HG02852 (cell line): ENCODE results near the gene CCDC122.
"Not testable (repeated sequence)": the region's sequence is repeated elsewhere in the genome, so short reads cannot be mapped to it uniquely, and the experiment has no call there.

ENCODE experiments used
- ATAC-seq: cut with Tn5 transposase; IDR thresholded peaks from one replicate; pipeline ENCODE4 v1.9.1; 2021; ENCODE audit warnings: mild to moderate bottlenecking, moderate library complexity; ENCODE audit not compliant: unreplicated experiment

CCDC122 gene

DNA sequence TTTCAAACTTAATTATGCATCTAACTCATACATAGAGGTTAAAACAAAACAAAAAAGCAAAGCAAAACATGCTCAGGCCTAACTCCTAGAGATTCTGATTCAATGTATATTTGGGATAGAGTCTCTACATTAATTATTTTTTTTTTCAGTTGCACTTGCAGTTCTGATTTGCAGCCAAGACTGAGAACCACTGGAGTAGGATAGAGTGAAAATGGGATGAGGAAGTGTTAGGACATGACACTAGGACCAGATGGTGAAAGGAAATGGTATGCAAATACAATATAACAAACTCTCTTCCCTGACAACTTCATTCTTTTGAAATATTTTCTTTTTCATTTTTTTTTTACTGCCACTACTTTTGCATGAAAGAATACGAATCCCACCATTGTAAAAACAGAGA, 1.8 kb downstream of the CCDC122 start:
- ATAC-seq = no peak

DNA sequence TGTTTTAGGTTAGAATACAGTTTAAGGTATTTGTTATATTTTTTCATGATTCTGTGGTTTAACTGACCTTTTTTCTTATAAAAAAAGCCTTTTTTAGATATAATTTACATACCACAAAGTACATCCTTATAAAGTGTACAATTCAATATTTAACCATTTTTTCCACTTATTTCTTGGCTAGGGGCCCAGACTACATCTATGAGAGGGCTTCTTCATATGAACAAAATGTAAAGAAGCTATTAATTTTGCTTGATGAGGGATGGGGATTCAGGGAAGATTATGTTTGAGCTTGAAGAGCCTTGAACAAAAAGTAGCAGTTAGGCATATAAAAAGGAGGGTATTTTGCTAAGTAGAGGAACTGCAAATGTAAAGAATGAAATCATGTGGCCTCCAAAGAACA, 2.2 kb downstream of the CCDC122 start:
- ATAC-seq = no peak

DNA sequence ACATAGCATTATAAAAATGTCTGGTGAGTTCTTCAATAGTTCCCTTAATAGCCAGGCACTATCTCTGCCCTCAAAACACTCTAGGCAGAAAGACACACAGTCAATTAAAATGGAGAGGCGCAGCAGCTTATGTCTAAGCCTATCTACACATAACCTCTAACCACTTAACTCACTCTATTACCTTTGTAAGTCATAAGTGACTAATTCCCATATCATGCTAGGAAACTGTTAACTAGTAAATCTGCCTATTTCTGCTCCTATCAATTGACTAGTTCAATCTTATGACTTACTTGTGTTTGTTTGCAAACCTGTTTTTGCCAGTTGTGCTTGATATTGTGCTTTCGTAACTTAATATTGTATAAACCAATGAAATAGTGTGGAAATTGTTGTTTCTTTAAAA, 3.2 kb downstream of the CCDC122 start:
- no peak for ATAC-seq

DNA sequence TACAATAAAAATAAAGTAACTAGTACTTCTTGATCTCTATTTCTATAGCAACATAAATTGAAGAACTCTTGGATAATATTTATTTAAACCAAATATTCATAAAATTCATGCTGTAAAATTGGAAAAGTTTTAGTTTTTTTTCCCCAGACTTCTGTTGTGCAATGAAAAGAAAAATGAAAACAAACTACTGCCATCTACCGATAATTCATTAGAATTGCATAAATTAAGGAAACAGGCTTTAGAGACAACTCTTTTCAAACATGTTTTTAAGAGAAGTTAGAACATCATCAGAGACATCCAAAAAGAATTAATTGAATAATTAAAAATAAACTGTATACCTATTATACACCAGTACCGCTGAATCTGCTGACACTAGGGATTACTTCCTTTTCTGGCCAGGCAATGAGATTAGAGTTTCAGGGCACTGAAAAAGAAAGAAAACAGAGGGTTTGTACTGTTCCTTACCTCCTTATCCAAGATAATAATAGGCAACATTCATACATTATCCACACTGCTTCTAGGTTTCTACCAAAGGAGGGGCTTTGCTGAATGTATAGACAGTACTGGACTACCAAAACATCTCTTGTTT, 4.9 kb downstream of the CCDC122 start:
- no peak for ATAC-seq

DNA sequence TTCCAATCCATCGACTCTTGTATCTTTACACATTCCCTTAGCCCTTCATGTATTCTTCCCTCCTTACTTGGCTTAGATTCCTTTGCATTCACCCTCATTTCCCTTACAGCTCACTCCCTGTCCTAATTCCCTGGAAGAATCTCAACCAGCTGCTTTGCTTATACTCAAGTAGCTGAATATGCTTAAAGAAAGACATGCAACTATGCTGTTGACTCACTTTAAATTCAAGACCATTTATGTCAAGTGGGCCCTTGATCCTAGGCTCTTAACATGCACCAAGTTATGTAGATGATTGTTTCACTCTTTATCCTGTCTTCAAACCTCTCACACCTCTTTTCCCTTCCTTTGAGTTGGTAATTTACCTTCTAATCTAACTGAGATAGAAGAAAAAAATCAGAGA, 7.4 kb downstream of the CCDC122 start:
- ATAC-seq = no peak

DNA sequence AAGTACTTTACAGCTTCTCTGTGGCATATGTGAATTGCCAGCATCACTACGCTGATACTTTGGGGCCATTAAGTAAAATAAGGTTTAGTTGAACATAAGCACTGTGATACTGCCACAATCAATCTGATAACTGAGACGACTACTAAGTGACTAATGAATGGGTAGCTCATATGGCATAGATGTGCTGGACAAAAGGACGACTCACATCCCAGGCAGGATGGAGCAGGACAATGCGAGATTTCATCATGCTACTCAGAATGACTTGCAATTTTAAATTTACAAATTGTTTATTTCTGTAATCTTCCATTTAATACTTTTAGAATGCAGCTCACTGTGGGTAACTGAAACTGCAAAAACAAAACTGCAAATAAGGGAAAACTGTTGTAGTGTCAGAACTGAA, 13.6 kb downstream of the CCDC122 start:
- no peak for ATAC-seq

DNA sequence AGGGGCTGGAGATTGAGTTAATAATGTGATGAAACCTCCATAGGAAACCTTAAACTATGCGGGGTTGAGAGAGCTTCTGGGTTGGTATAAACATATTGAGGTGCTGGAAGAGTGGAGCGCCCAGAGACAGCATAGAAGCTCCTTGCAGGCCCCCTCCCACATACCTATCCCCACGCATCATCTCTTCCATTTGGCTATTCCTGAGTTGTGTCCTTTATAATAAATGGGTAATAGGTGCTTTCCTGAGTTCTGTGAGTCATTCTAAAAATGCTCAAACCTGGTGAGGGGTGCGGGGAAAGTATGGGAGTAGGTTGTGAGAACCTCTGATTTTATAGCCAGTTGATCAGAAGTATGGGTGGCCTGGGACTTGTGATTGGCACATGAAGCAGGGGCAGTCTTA, 14.6 kb downstream of the CCDC122 start:
- no peak for ATAC-seq

DNA sequence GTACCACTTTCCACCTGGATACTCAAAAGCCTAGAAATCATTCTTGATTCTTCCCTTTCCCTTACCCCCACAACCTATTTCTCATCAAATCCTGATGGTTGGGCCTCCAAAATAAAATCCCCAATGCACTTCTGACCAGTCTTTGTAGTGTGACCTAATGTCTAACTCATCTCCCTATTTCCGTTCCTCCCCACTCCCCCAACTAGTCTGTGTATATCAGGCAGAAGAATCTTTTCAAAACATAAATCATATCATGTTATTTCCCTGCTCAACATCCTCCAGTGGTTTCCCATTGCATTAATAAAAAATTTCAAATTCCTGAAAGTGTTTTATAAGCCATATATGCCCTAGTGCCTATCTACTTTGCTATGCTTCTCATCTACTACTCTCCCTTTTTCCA, 17.7 kb downstream of the CCDC122 start:
- no peak for ATAC-seq

DNA sequence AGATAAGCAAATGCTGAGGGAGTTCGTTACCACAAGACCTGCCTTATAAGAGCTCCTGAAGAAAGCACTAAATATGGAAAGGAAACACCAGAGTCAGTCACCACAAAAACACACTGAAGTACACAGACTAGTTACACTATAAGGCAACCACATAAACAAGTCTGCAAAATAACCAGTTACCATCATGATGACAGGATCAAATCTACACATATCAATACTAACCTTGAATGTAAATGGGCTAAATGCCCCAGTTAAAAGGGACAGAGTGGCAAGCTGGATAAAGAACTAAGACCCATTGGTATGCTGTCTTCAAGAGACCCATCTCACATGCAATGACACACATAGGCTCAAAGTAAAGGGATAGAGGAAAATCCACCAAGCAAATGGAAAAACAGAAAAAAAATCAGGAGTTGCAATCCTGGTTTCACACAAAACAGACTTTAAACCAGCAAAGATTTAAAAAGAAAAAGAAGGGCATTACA, 26.6 kb downstream of the CCDC122 start:
- ATAC-seq = no peak

DNA sequence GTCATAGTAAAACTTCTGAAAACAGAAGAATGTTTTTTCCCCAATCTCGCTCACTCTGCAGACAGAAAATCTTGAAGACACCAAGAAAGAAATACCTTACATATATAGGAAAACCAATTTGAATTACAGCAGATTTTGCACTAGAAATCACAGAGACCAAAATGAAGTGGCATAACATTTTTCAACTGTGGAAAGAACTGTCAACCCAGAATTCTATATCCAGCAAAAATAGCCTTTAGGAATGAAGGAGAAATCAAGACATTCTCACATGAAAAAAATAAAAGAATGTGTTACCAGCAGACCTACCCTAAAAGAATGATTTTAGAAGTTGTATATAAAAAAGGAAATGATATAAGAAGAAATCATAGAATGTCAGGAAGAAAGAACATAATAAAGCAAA, 28.7 kb downstream of the CCDC122 start:
- no peak for ATAC-seq

DNA sequence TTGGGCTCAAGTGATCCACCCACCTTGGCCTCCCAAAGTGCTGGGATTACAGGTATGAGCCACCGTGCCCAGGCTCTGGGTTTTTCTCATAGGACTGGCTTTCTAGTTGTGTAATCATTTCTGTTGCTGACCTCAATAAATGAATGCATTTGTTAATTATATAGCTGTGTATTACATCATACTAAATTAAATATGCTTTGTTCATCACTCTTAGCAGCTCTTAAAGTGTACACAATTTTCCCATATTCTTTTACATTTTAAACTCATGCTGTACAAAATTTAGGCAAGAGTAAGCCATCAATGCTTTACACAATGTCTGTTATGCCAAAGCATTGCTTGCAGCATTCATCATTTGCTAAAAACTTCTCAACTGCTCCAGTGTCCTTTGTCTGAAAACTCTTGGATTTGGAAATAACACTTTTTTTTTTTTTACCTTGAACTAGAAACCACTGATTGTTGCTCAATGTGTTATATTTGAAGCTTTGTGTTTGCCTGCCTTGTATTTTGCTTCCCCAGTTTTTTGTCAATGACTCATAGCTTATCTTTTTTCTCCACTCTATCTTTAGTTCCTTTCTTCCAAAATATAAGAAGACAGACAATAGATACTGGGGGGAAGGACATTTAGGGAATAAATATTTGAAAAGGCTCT, 31.4 kb downstream of the CCDC122 start:
- no peak for ATAC-seq

DNA sequence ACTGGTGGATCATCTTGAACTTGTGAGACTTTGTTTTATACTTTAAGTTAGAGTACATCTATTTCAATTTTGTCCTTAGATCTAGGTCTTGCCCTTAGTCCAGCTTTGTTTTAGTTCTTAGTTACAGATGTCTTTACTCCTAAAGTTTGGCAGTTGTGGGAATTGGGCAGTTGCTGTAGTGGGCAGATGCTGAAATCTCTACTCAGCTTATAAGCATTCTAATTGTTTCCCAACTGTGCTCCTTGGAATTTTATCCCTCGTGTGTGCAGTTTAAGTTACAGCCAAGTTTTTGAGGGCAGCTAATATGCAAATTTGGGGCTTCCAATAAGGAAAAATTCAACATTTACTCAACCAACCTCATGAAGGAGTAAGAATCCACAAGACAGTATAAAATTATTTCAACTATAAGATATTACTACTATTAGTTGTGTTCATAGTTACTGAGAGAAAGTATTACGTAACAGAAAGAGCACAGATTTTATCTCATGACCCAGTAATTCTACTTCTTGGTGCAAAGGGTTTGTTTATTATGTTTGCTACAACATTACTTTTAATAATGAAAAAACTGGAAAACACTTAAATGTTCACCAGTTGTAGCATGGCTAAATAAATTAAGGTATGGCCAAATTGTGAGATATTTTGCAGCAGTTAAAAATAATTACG, 32.9 kb downstream of the CCDC122 start:
- no peak for ATAC-seq

DNA sequence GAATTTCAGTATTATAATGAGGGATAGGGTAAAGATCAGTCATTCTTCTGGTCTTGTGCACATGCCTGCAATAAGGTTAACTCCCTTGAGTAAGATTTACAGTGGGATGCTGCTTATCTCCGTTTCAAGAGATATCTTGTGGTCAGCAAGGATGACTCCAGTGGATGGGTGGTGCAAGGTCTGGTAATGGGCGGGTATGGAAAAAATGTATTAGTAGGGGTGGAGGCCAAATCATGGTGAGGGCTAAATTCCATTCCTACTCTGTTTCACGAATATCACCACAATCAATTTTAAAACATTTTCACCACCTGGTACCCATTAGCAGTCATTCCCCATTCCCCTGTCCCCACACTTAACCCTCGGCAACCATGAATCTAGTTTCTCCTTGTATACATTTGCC, 40.6 kb downstream of the CCDC122 start:
- ATAC-seq = no peak

DNA sequence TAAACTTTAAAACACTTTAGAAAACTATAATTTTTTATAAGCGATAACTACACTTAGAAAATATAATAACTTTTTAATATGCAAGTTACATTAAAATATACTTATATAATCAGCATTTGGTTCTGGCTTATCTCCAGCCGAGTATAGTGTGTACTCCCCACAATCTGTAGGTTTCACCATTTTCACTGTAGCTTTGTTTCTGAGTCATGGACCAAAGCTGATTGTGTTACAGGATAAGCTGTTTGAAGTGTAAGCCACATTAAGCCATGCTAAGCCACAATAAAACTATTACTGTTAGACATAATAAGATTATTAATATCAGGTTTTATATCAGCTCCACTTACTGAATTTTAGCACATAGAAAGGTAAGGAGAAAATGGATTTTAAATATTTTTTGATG, 43.8 kb downstream of the CCDC122 start:
- no peak for ATAC-seq

DNA sequence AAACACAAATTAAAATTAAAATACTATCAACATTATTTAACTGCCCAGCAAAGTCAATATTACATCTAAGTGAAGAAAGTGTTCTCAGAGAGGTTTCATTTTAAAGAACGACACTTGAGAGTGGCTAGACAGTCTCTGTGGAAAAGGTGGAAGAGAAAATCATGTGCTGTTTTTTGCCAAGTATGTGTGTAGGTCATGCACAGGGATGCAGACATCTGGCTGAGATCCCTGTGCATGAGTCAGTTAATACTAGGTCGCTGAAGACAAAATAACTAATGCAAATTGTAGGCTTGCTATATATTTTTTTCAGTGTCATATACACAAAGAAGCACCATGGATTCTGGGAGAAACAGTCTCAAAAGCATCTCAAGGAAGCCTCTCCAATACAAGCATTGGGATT, 48.5 kb downstream of the CCDC122 start:
- no peak for ATAC-seq

DNA sequence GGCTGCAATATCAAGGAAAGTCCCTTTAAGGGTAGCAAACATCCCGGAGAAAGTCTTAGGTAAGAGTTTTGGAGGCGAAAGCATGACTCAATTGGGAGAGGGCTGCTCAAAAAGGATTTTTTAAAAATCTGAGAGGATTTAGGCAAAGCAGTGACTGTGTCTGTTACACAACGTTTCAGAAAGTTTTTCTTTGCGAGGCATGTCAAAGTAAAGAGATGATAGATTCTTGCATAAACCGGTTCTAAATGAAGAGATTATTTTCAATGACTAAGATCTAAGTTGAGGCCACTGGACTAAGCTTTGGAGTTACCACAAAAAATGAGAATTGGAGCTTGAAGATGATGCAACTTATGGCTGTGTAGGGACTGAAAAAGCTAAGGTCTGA, 49.1 kb downstream of the CCDC122 start:
- ATAC-seq = no peak

DNA sequence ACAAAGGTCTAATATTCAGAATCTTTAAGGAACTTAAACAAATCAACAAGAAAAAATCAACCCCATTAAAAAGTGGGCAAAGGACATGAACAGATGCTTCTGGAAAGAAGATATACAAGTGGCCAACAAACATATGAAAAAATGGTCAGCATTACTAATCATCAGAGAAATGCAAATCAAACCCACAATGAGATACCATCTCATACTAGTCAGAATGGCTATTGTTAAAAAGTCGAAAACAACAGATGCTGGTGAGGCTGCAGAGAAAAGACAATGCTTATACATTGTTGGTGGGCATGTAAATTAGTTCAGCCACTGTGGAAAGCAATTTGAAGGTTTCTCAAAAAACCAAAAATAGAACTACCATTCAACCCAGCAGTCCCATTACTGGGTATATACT, 54.9 kb downstream of the CCDC122 start:
- not testable (repeated sequence) for ATAC-seq

DNA sequence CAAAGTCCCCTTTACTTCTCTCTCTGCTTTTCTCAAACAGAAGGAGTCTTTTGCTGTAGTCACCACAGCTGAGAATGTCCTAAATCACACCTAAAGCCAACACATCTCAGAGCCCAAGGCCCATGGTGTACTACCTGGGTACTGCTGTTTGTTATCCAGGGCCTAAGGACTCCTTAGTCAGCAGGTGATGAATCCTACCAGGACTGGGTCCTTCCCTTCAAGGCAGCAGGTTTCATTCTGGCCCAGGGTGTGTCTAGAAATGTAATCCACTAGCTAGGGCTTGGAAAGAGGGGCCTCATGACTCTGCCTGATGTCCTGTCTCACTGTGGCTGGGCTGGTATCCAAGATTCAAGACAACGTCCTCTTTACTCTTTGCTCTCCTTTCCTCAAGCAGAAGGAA, 56.6 kb downstream of the CCDC122 start:
- no peak for ATAC-seq

DNA sequence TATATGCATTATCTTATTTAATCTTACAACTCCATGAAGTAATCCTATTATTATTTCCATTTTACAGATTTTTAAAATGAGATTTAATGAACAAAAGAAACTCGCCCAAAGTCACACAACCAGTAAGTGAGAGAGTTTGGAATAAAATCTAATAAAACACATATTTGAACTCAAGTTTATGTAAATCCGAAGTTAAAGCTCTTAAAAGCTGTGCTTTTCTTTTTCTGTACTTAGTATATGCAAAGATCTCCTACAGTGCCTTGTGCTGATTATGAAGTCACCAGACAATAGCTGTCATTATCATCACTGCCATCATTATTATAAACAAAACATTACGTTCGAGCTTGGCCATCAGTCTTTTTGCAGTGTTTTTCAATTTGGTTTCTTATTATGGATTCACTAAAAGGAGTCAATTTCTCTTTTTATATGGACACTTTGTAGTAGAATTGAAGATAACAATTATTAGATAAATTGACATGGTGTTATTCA, 63.1 kb downstream of the CCDC122 start:
- no peak for ATAC-seq

DNA sequence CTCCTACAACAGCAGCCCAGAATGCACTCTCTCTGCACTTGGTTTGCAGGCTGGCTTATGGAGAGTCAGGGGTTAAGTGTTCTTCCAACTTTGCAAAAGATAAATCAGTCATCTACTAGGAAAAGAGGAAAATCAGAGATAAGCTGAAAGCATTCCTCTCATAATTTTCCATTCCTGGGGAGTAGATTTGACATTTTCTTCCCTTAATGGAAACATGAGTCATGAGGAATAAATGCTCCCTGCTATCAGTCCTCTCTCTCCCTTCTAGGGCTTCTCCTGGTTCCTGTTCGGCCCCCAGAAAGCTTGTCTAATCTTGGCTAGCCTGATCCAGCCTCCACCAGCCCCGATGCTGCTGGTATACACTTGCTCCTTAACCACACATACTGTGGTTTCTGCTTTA, 64.3 kb downstream of the CCDC122 start:
- ATAC-seq = no peak

DNA sequence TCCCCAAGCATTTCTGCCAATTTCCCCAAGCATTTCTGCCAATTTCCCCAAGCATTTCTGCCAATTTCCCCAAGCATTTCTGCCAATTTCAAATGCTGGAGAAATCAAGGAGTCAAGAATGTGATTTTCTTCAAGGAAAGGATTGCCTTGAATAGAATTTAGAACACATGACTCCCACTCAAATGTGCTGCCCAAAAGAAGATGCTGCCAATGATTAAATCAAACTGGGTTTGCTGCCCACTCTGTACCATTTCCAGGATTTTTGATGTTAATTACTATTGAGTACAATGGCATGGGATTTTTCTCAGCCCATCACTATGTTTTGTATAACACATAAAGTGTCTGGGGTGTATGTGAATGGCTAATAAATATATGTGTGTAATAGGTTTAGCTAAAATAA, 70.9 kb downstream of the CCDC122 start:
- no peak for ATAC-seq

DNA sequence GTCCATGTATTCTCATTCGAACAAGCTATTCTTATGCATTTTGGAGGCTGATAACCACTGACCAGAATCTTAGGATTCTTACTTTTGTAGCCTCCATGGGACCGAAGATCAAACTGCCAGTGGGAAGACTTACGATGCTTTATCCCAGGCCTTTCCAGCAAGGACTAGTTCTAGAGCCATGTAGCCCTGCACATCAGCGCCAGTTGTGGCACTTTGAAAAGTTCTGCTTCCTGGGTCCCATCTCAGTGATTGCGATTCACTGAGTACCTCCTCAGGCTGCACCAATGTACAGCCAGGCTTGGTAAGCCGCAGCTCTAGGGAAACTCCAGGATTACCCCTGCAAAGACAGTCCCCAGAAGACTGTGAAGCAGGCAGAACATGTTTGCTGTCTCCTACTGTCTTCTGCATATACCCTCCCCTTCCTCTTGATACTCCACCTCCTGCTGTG, 73.8 kb downstream of the CCDC122 start:
- no peak for ATAC-seq
